ENCODE results near the gene LRIG1. TPM values are rescaled to one million over a fixed set of nuclear protein-coding genes. Genes with fewer than 3 reads are reported as not detected.

Gene LRIG1
- total RNA-seq, 3 donors from 2014 or later, result 66.1 to 227 (median 131) TPM

DNA sequence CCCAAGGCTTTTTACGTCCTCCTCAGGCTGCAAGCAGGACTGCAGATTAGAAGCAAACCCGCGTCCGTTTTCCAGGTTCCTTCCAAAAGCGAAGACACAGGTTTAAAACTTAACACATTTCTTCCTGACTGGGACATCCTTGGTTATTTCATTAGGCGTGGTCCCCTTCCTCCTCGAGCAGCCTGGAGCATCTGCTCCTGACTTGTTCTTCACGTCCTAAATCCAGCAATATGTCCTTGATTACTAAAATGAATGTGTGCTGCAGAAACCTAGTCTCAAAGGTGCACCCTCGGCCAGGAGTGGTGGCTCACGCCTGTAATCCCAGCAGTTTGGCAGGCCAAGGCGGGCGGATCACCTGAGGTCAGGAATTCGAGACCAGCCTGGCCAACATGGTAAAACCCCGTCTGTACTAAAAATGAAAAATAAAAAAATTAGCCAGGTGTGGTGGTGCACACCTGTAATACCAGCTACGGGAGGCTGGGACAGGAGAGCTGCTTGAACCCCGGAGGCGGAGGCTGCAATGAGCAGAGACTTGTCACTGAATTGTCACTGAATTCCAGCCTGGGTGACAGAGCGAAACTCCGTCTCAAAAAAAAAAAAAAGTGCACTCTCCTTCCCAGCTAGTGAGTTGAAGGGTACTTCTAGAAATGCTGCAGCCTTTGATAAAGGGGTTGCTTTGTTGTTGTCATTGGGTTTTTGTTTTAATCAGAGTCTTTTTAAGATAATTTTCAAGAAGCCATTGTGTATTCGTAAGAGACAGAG, 842 bp upstream of the LRIG1 start:
- Histone ChIP-seq H3K9me3 (no peaks in the 10 kb centered on the region), H3K27me3 (no peaks in the 10 kb centered on the region), H3K27ac (peak overlapping the region; percentile 67 to 93), H3K4me3 (peak overlapping the region; percentile 82 to 99 (median 96)), H3K36me3 (no peaks in the 10 kb centered on the region), H3K4me1 (no peaks in the 10 kb centered on the region)
- intact Hi-C loops (cut with DNase I; ENCODE audit: low total_unique reads), result no loop called here
- no peak for DNase-seq (ENCODE audit: low spot score in 2 of 2)
- TF ChIP-seq POLR2A (IDR thresholded peaks at IDR 0.05) (no peak), POLR2AphosphoS5 (IDR thresholded peaks at IDR 0.05) (no peak), CTCF (IDR thresholded peaks at IDR 0.05) (no peak)

DNA sequence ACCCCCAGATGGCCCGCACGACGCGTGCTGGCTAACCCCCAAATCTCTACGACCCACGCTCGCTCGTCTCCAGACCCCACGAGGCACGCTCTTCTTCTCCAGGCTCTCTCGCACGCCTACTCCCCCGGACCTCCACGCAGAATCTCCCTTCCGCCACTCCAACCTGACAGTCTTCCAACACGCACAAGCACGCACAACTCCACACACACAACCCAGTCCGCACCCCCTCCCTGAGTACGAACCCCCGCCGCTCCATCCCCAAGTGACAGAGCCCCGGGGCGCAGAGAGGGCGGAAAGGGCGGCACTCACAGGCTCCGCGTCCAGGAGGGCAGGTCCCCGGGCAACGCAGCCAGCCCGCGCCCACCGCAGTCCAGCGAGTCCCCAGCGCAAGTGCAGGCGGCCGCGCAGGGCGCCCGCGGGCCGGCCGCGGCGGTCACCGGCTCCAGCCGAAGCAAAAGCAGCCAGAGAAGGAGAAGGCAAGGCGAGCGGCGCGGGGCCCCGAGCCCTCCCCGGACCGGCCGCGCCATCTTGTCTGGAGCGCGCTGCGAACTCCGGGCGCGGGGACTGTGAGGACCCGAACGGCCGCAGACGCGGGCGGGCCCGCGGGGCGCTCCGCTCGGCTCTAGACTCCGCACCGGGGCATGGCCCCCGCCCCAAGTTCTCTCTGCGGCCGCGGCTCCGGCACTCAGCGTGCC, 794 bp downstream of the LRIG1 start:
- Histone ChIP-seq H3K36me3 (no peaks in the 10 kb centered on the region), H3K9me3 (no peaks in the 10 kb centered on the region), H3K27me3 (no peaks in the 10 kb centered on the region), H3K27ac (peak overlapping the region; percentile 93), H3K4me1 (peaks cover 0 to 2% of the 10 kb centered on the region in 2 donors), H3K4me3 (peak overlapping the region; percentile 82 to 99 (median 96))
- DNase-seq (ENCODE audit: low spot score in 2 of 2), result peak in 1 of 2 donors; percentile 57
- intact Hi-C loops (cut with DNase I; ENCODE audit: low total_unique reads), result no loop called here
- TF ChIP-seq POLR2AphosphoS5 (IDR thresholded peaks at IDR 0.05) (no peak), CTCF (IDR thresholded peaks at IDR 0.05) (no peak), POLR2A (IDR thresholded peaks at IDR 0.05) (no peak)

GRCh38 chr3:66498687-66499621, 1.9 kb downstream of the LRIG1 start:
- TF ChIP-seq POLR2AphosphoS5 (IDR thresholded peaks at IDR 0.05) (no peak), POLR2A (IDR thresholded peaks at IDR 0.05) (no peak), CTCF (IDR thresholded peaks at IDR 0.05) (no peak)
- Histone ChIP-seq H3K27ac (peak overlapping the region; percentile 93), H3K4me1 (peaks cover 0 to 10% of the 10 kb centered on the region in 2 donors), H3K36me3 (no peaks in the 10 kb centered on the region), H3K9me3 (no peaks in the 10 kb centered on the region), H3K27me3 (no peaks in the 10 kb centered on the region), H3K4me3 (peak overlapping the region; percentile 82 to 99 (median 96))
- no peak for DNase-seq (ENCODE audit: low spot score in 2 of 2)
- intact Hi-C loops (cut with DNase I; ENCODE audit: low total_unique reads), result no loop called here

DNA sequence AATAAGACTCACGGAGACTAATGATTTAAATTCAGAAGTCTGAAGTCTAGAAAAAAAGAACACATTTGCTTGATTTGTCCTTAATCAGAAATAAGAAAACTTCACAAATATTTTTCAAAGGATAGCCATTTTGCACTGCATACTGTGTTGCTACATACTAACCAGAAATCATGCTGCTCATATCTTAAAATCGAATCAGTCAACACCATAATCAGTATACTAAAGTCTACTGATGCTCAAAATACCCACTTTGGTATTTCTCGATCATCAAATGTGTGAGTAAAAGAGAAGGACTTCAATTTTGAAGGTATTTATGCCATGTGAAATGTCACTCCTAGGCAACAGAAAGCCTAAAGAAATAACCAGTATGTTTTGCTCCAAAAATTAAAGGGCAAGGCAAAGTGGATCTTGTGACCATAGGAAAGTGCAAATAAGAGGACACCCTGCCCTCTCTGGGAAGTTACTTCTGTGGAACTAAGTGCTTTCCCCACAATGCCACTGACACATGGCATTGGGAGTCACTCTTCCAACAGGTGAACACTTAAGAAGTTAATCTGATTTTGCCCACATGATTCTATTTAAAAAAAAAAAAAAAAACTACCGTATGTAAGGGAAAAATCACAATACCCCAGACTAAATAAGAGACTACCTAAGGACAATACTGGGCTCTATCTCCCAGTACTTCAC, 2.7 kb downstream of the LRIG1 start:
- Histone ChIP-seq H3K4me3 (peak overlapping the region in 2 of 3 donors; percentile 96 to 99), H3K9me3 (no peaks in the 10 kb centered on the region), H3K27ac (peak overlapping the region; percentile 93), H3K4me1 (peaks cover 0 to 15% of the 10 kb centered on the region in 2 donors), H3K36me3 (no peaks in the 10 kb centered on the region), H3K27me3 (no peaks in the 10 kb centered on the region)
- intact Hi-C loops (cut with DNase I; ENCODE audit: low total_unique reads), result no loop called here
- DNase-seq (ENCODE audit: low spot score in 2 of 2), result no peak
- TF ChIP-seq CTCF (IDR thresholded peaks at IDR 0.05) (no peak), POLR2AphosphoS5 (IDR thresholded peaks at IDR 0.05) (no peak), POLR2A (IDR thresholded peaks at IDR 0.05) (no peak)

All from breast epithelium (tissue), 4 donors.